GM12878 (cell line): ENCODE measurements around the gene VCAN. TPM values are rescaled to one million over a fixed set of nuclear protein-coding genes. Genes with fewer than 3 reads are reported as not detected.

Experiments
- ATAC-seq: fragments of 200-7000 bp; cut with Tn5 transposase; 3 replicates; pipeline ENCODE4 v1.9.1; 2020; ENCODE audit warnings: mild to moderate bottlenecking, moderate library complexity
- BruUV-seq: library from RNA; stranded (reverse); fragments of 400-500 nt; replicated peaks from 2 replicates; lab custom pipeline; 2021; lab: Mats Ljungman, UMichigan
- CTCF ChIA-PET: fragments of 300-600 bp; sonication (Branson Sonifier 250); formaldehyde crosslinking; extraction: SDS; loops from one replicate; lab custom pipeline; 2021; ENCODE audit warnings: inconsistent platforms; lab: Yijun Ruan, JAX
- POLR2A ChIA-PET: fragments of 350-600 bp; formaldehyde crosslinking; extraction: SDS; loops from one replicate; lab custom pipeline; 2021; ENCODE audit warnings: inconsistent platforms; lab: Charles Lee
- RAD21 ChIA-PET: fragments of 300-600 bp; sonication (Branson Sonifier 250); formaldehyde crosslinking; loops from one replicate; lab custom pipeline; 2023; ENCODE audit warnings: antibody characterized with exemption; ENCODE audit not compliant: unreplicated experiment; lab: Charles Lee
- SMC1A ChIA-PET: fragments of 300-600 bp; sonication (Branson Sonifier 250); formaldehyde crosslinking; loops from one replicate; lab custom pipeline; 2023; ENCODE audit not compliant: unreplicated experiment, uncharacterized antibody; lab: Charles Lee
- DNase-seq: peaks from one replicate; pipeline ENCODE4 v3.0.0-alpha.2; 2011; ENCODE audit warnings: low read depth, low spot score
- FAIRE-seq: peaks from 3 replicates; lab custom pipeline; 2011; peaks lifted over from hg19 to GRCh38; lab: Jason Lieb, UNC
- H2AFZ ChIP-seq: 2 replicates; pipeline ENCODE4 v1.6.0; 2011; ENCODE audit warnings: low read depth, low read length, control low read depth; ENCODE audit not compliant: control insufficient read depth
- H3K27ac ChIP-seq: 2 replicates; pipeline ENCODE4 v1.5.1; 2011; ENCODE audit warnings: control low read depth; ENCODE audit not compliant: control insufficient read depth, insufficient read depth
- H3K27me3 ChIP-seq, 2 experiments: replicated peaks in 1 of 2; 2 replicates each; pipeline versions ENCODE4 v1.6.0 to v1.6.1; 2011; ENCODE audit warnings: low read length in 1 of 2; ENCODE audit not compliant: control insufficient read depth in 2 of 2, insufficient read depth in 2 of 2
- H3K36me3 ChIP-seq, 2 experiments: 2 replicates each; pipeline ENCODE4 v1.5.1; 2011; ENCODE audit warnings: low read length in 1 of 2; ENCODE audit not compliant: control insufficient read depth in 2 of 2, insufficient read depth in 2 of 2
- H3K4me1 ChIP-seq: 2 replicates; pipeline ENCODE4 v1.6.1; 2011; ENCODE audit warnings: mild to moderate bottlenecking, low read length, moderate library complexity, mixed read lengths; ENCODE audit not compliant: control insufficient read depth, insufficient read depth
- H3K4me2 ChIP-seq: 2 replicates; pipeline ENCODE4 v1.6.0; 2011; ENCODE audit warnings: control low read depth; ENCODE audit not compliant: control insufficient read depth, insufficient read depth
- H3K4me3 ChIP-seq: fragments of 200-600 bp; sonication (generic); 2 replicates; pipeline ENCODE4 v1.5.1; 2016
- H3K79me2 ChIP-seq: 2 replicates; pipeline ENCODE4 v1.6.0; 2011; ENCODE audit warnings: low read length; ENCODE audit not compliant: control insufficient read depth, insufficient read depth
- H3K9ac ChIP-seq: 2 replicates; pipeline ENCODE4 v1.8.0; 2011; ENCODE audit warnings: low read length, control low read depth, mixed read lengths; ENCODE audit not compliant: control insufficient read depth, insufficient read depth
- H3K9me3 ChIP-seq: replicated peaks from 3 replicates; pipeline ENCODE4 v1.5.1; 2011; ENCODE audit warnings: mild to moderate bottlenecking, low read length; ENCODE audit not compliant: control insufficient read depth, insufficient read depth
- H4K20me1 ChIP-seq: 2 replicates; pipeline ENCODE4 v1.6.0; 2011; ENCODE audit not compliant: control insufficient read depth, insufficient read depth
- CBX3 ChIP-seq: fragments of 200-600 bp; sonication (generic); IDR thresholded peaks from 2 replicates; pipeline ENCODE4 v1.6.1; 2016; ENCODE audit warnings: low read depth, borderline replicate concordance
- DPF2 ChIP-seq: fragments of 450-650 bp; IDR thresholded peaks from 2 replicates; pipeline ENCODE4 v1.6.1; 2017; ENCODE audit warnings: mild to moderate bottlenecking
- FOXK2 ChIP-seq: fragments of 450-650 bp; IDR thresholded peaks from 2 replicates; pipeline ENCODE4 v1.6.1; 2017; ENCODE audit warnings: mild to moderate bottlenecking, moderate library complexity
- GATAD2B ChIP-seq: fragments of 450-650 bp; conservative IDR thresholded peaks from 2 replicates; pipeline ENCODE4 v1.6.1; 2017; ENCODE audit warnings: low read depth, mild to moderate bottlenecking, moderate library complexity
- KAT2A ChIP-seq: conservative IDR thresholded peaks from 2 replicates; pipeline ENCODE4 v1.6.1; 2011; ENCODE audit warnings: low read depth, low read length; ENCODE audit not compliant: control insufficient read depth
- NFIC ChIP-seq: IDR thresholded peaks from 2 replicates; pipeline ENCODE4 v1.6.1; 2012; ENCODE audit warnings: low read depth, mild to moderate bottlenecking, inconsistent platforms, low read length, moderate library complexity
- NRF1 ChIP-seq: conservative IDR thresholded peaks from 2 replicates; pipeline ENCODE4 v1.6.1; 2011; ENCODE audit warnings: mild to moderate bottlenecking, low read depth, low read length, improper control_type of control experiment
- POLR2AphosphoS2 ChIP-seq: IDR thresholded peaks from 2 replicates; pipeline ENCODE4 v1.6.1; 2011; ENCODE audit warnings: low read depth, mild to moderate bottlenecking, low read length, improper control_type of control experiment, moderate library complexity
- POLR2AphosphoS5 ChIP-seq: IDR thresholded peaks from 2 replicates; pipeline ENCODE4 v1.6.1; 2011; ENCODE audit warnings: mild to moderate bottlenecking, low read length, inconsistent platforms
- RAD51 ChIP-seq: fragments of 450-650 bp; IDR thresholded peaks from 2 replicates; pipeline ENCODE4 v1.6.1; 2016; ENCODE audit warnings: moderate library complexity, mild to moderate bottlenecking, inconsistent platforms
- RELA ChIP-seq: fragments of 450-650 bp; IDR thresholded peaks from 2 replicates; pipeline ENCODE4 v1.8.0; 2014; ENCODE audit warnings: borderline replicate concordance; ENCODE audit not compliant: partially characterized antibody
- SMAD5 ChIP-seq: IDR thresholded peaks from 2 replicates; pipeline ENCODE4 v1.6.1; 2016; ENCODE audit warnings: antibody characterized with exemption, low read depth
- ZBED1 ChIP-seq: IDR thresholded peaks from 2 replicates; pipeline ENCODE4 v1.6.1; 2016; ENCODE audit warnings: borderline replicate concordance
- WGBS: methylation state at CpG from one replicate; pipeline ENCODE4 v1.1.6; 2016; ENCODE audit warnings: low lambda C conversion rate; ENCODE audit not compliant: insufficient replicate concordance, insufficient coverage; ENCODE audit errors: missing lambda C conversion rate; 5-methylcytosine and 5-hydroxymethylcytosine counted together
- in situ Hi-C: fragments of 300-500 bp; cut with MboI; formaldehyde crosslinking; loops from 9 replicates; pipeline ENCODE4 v1.14.3; 2018; ENCODE audit warnings: mixed read lengths
- intact Hi-C: fragments of 100-400 bp; cut with micrococcal nuclease; formaldehyde crosslinking; loops from one replicate; pipeline ENCODE4 v1.14.2; 2022; ENCODE audit not compliant: unreplicated experiment
- polyA plus RNA-seq, 11 experiments: library from polyadenylated mRNA; depleted of rRNA in 4 of 11; unstranded in 6 of 11; stranded (reverse) in 5 of 11; fragments of >200 nt; fragmentation: Nextera tagmentation in 4 of 11; fragmentation: Illumina TruSeq in 1 of 11; extraction: Ambion mirVana in 4 of 11; extraction: Trizol in 1 of 11; gene quantifications; 1 replicate in 1 of 11; 2 replicates in 10 of 11; pipeline versions ENCODE4 v1.2.1 to v1.2.3, GENCODE V29; 2011 to 2016; ENCODE audit warnings: inconsistent platforms in 2 of 11, missing spikeins in 2 of 11, low read depth in 1 of 11
- total RNA-seq, 4 experiments: library from RNA; depleted of rRNA in 3 of 4; stranded (reverse); fragments of >200 nt in 3 of 4; fragmentation: Illumina TruSeq in 1 of 4; extraction: Trizol in 1 of 4; gene quantifications; 2 replicates each; pipeline versions ENCODE4 v1.2.1 to v1.2.3, GENCODE V29; 2013 to 2021
- TF ChIP-seq, protein P1 (sequence below): IDR thresholded peaks from 2 replicates; pipeline ENCODE4 v1.6.1; 2012; ENCODE audit warnings: low read length, inconsistent platforms
- TF ChIP-seq, protein P2 (sequence below): fragments of 450-650 bp; IDR thresholded peaks from 2 replicates; pipeline ENCODE4 v1.6.1; 2017; ENCODE audit warnings: mild to moderate bottlenecking, moderate library complexity

The VCAN gene
- total and polyA plus RNA-seq, 10 of the 15 experiments (the other 5 are each of a cell fraction or from before 2014, with no cell fraction given), result 1.2 to 15.2 (median 4.5) TPM

DNA sequence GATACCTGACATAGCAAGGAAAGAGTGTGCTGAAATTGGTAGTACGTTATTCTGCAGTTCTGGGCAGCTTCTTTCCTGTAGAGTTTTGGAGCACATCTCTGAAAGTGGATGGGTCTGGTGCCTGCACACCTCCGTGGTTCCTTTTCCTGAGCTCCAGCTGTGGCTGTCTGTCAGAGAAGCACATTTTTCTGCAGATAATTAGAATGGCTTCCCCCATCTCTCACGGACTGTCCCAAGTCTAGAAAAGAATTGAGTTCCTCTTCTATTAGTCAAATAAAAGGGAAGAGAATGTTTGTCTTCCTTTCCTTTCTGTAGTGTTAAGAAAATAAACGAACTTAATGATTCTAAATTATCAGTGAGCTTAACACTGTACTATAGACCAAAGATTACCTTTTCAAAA, 55.7 kb downstream of the VCAN start:
- H4K20me1 ChIP-seq, result no peaks in the 10 kb centered on the region
- CTCF ChIA-PET, result no interaction called here
- in situ Hi-C loops, result no loop called here
- 13% methylated on average over 4 of the region's 4 CpGs for WGBS
- H3K79me2 ChIP-seq, result no peaks in the 10 kb centered on the region
- H3K9me3 ChIP-seq, result no peaks in the 10 kb centered on the region
- no peak overlapping the region for H3K4me3 ChIP-seq
- no peak for ATAC-seq
- no TSS peak for BruUV-seq
- FAIRE-seq, result no peak
- no peak overlapping the region for H3K27ac ChIP-seq
- H3K36me3 ChIP-seq, result no peaks in the 10 kb centered on the region
- H3K4me1 ChIP-seq, result no peaks in the 10 kb centered on the region
- no peak for TF ChIP-seq ZBED1
- no peak for TF ChIP-seq RELA
- no peak for TF ChIP-seq CBX3
- no peak for TF ChIP-seq RAD51
- no peak for TF ChIP-seq FOXK2
- no peak for TF ChIP-seq POLR2AphosphoS2
- no peak for TF ChIP-seq POLR2AphosphoS5
- no peak for TF ChIP-seq GATAD2B
- TF ChIP-seq KAT2A, result no peak
- TF ChIP-seq, protein P1, sequence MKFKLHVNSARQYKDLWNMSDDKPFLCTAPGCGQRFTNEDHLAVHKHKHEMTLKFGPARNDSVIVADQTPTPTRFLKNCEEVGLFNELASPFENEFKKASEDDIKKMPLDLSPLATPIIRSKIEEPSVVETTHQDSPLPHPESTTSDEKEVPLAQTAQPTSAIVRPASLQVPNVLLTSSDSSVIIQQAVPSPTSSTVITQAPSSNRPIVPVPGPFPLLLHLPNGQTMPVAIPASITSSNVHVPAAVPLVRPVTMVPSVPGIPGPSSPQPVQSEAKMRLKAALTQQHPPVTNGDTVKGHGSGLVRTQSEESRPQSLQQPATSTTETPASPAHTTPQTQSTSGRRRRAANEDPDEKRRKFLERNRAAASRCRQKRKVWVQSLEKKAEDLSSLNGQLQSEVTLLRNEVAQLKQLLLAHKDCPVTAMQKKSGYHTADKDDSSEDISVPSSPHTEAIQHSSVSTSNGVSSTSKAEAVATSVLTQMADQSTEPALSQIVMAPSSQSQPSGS, result no peak
- TF ChIP-seq, protein P2, sequence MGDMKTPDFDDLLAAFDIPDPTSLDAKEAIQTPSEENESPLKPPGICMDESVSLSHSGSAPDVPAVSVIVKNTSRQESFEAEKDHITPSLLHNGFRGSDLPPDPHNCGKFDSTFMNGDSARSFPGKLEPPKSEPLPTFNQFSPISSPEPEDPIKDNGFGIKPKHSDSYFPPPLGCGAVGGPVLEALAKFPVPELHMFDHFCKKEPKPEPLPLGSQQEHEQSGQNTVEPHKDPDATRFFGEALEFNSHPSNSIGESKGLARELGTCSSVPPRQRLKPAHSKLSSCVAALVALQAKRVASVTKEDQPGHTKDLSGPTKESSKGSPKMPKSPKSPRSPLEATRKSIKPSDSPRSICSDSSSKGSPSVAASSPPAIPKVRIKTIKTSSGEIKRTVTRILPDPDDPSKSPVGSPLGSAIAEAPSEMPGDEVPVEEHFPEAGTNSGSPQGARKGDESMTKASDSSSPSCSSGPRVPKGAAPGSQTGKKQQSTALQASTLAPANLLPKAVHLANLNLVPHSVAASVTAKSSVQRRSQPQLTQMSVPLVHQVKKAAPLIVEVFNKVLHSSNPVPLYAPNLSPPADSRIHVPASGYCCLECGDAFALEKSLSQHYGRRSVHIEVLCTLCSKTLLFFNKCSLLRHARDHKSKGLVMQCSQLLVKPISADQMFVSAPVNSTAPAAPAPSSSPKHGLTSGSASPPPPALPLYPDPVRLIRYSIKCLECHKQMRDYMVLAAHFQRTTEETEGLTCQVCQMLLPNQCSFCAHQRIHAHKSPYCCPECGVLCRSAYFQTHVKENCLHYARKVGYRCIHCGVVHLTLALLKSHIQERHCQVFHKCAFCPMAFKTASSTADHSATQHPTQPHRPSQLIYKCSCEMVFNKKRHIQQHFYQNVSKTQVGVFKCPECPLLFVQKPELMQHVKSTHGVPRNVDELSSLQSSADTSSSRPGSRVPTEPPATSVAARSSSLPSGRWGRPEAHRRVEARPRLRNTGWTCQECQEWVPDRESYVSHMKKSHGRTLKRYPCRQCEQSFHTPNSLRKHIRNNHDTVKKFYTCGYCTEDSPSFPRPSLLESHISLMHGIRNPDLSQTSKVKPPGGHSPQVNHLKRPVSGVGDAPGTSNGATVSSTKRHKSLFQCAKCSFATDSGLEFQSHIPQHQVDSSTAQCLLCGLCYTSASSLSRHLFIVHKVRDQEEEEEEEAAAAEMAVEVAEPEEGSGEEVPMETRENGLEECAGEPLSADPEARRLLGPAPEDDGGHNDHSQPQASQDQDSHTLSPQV, result no peak
- TF ChIP-seq NFIC, result no peak
- no peak for TF ChIP-seq DPF2
- no peak for TF ChIP-seq NRF1
- no peak for TF ChIP-seq SMAD5
- intact Hi-C loops, result no loop called here
- no peak for DNase-seq
- POLR2A ChIA-PET, result no interaction called here
- SMC1A ChIA-PET, result interaction anchor here (1.4 to 2.5 kb wide), 2 partner anchors 9 to 10 kb away, joined by 3 to 5 read pairs; no protein-coding TSS in a partner anchor
- H3K27me3 ChIP-seq, result no peaks in the 10 kb centered on the region
- H3K4me2 ChIP-seq, result no peak overlapping the region
- RAD21 ChIA-PET, result no interaction called here
- H2AFZ ChIP-seq, result no peak overlapping the region
- no peak overlapping the region for H3K9ac ChIP-seq
